Neural crest cell (in vitro differentiated cells): Measurements from ENCODE around the gene DDX4. TPM values are rescaled to one million over a fixed set of nuclear protein-coding genes. Genes with fewer than 3 reads are reported as not detected.
"Not testable (repeated sequence)": the region's sequence is repeated elsewhere in the genome, so short reads cannot be mapped to it uniquely, and the experiment has no call there.

Experiments used
- DNase-seq: peaks from one replicate; pipeline ENCODE4 v3.0.0; 2021; ENCODE audit warnings: low read depth, mixed read lengths, low spot score
- H3K27ac Mint-ChIP-seq: one replicate; pipeline ENCODE4 v1.8.0; 2021; ENCODE audit warnings: mild to moderate bottlenecking, mixed read lengths; ENCODE audit not compliant: unreplicated experiment
- H3K27me3 Mint-ChIP-seq: 2 replicates; pipeline ENCODE4 v1.8.0; 2021; ENCODE audit warnings: low read depth, mild to moderate bottlenecking, mixed read lengths
- H3K36me3 Mint-ChIP-seq: 2 replicates; pipeline ENCODE4 v1.8.0; 2021; ENCODE audit warnings: low read depth, mild to moderate bottlenecking, mixed read lengths
- H3K4me1 Mint-ChIP-seq: 2 replicates; pipeline ENCODE4 v1.8.0; 2021; ENCODE audit warnings: mixed read lengths
- H3K4me3 Mint-ChIP-seq: one replicate; pipeline ENCODE4 v1.8.0; 2021; ENCODE audit warnings: mild to moderate bottlenecking, mixed read lengths
- H3K9me3 Mint-ChIP-seq: 2 replicates; pipeline ENCODE4 v1.8.0; 2021; ENCODE audit warnings: mixed read lengths
- CTCF ChIP-seq: fragments of 200-600 bp; sonication (generic); conservative IDR thresholded peaks from 2 replicates; pipeline ENCODE4 v1.5.0; 2021; ENCODE audit warnings: antibody characterized with exemption, mild to moderate bottlenecking
- total RNA-seq: library from RNA; stranded (reverse); gene quantifications from 2 replicates; pipeline ENCODE4 v1.2.1, GENCODE V29; 2021

The DDX4 gene
- total RNA-seq, 1 donor from 2014 or later, result not detected

GRCh38 chr5:55768279-55768678, 30.4 kb downstream of the DDX4 start:
- no peak overlapping the region for H3K27ac Mint-ChIP-seq
- H3K4me3 Mint-ChIP-seq, result no peak overlapping the region
- no peaks in the 10 kb centered on the region for H3K36me3 Mint-ChIP-seq
- H3K9me3 Mint-ChIP-seq, result peaks cover 8% of the 10 kb centered on the region
- no peak for DNase-seq
- no peak for TF ChIP-seq CTCF
- peaks cover 12% of the 10 kb centered on the region for H3K4me1 Mint-ChIP-seq
- H3K27me3 Mint-ChIP-seq, result no peaks in the 10 kb centered on the region

GRCh38 chr5:55771175-55771655, 33.4 kb downstream of the DDX4 start:
- no peak for TF ChIP-seq CTCF
- Mint-ChIP-seq H3K27ac (no peak overlapping the region), H3K4me1 (peaks cover 13% of the 10 kb centered on the region), H3K36me3 (no peaks in the 10 kb centered on the region), H3K27me3 (no peaks in the 10 kb centered on the region), H3K9me3 (peaks cover 8% of the 10 kb centered on the region), H3K4me3 (no peak overlapping the region)
- DNase-seq, result no peak

GRCh38 chr5:55773057-55773456, 35.2 kb downstream of the DDX4 start:
- no peak for DNase-seq
- Mint-ChIP-seq H3K36me3 (no peaks in the 10 kb centered on the region), H3K4me3 (no peak overlapping the region), H3K27me3 (no peaks in the 10 kb centered on the region), H3K27ac (peak overlapping the region; percentile 96), H3K4me1 (peaks cover 13% of the 10 kb centered on the region), H3K9me3 (peaks cover 8% of the 10 kb centered on the region)
- no peak for TF ChIP-seq CTCF

GRCh38 chr5:55777332-55777731, 39.5 kb downstream of the DDX4 start:
- Mint-ChIP-seq H3K36me3 (no peaks in the 10 kb centered on the region), H3K4me3 (no peak overlapping the region), H3K27ac (no peak overlapping the region), H3K27me3 (no peaks in the 10 kb centered on the region), H3K4me1 (peaks cover 11% of the 10 kb centered on the region), H3K9me3 (peaks cover 2% of the 10 kb centered on the region)
- TF ChIP-seq CTCF, result no peak
- DNase-seq, result no peak

- Mint-ChIP-seq H3K4me3 (no peak overlapping the region), H3K27ac (no peak overlapping the region), H3K27me3 (no peaks in the 10 kb centered on the region), H3K36me3 (no peaks in the 10 kb centered on the region), H3K9me3 (no peaks in the 10 kb centered on the region), H3K4me1 (no peaks in the 10 kb centered on the region)
- TF ChIP-seq CTCF, result no peak
- DNase-seq, result no peak
These were observed 63.1 kb downstream of the DDX4 start for GRCh38 chr5:55800924-55801323.

GRCh38 chr5:55808814-55809213, 71.0 kb downstream of the DDX4 start:
- not testable (repeated sequence) for DNase-seq, H3K4me3 Mint-ChIP-seq, H3K4me1 Mint-ChIP-seq, H3K9me3 Mint-ChIP-seq, H3K36me3 Mint-ChIP-seq, H3K27ac Mint-ChIP-seq, H3K27me3 Mint-ChIP-seq

- H3K4me3 Mint-ChIP-seq, H3K27ac Mint-ChIP-seq, H3K9me3 Mint-ChIP-seq, H3K36me3 Mint-ChIP-seq, DNase-seq, H3K4me1 Mint-ChIP-seq: not testable (repeated sequence)
- peaks cover 26% of the 10 kb centered on the region for H3K27me3 Mint-ChIP-seq
These were observed 78.1 kb downstream of the DDX4 start for GRCh38 chr5:55815939-55816338.
